ENCODE data around the gene IGF2R.

DNA sequence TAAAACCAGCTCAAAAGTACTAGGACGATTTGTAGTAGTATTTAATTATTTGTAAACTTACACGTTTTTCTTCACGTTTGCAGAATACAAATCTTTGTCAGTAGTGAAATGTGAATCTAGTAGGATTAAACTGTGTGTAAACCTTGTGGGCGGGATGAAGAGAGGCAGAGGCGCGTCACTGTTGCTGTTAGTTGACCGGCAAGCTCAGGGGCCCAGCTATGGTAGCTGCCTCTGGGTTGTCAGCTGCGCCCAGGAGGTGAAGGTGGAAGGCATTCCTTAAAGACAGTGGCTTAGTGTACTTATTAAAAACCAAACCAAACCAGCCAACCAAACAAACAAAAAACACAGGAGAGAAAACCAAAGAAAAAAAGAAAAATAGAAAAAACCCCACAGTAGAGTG is 69.6 kb downstream of the IGF2R start:
- TF ChIP-seq POLR2A (IDR thresholded peaks at IDR 0.05; ENCODE audit: low read length) (no peak), GATA1 (IDR thresholded peaks at IDR 0.05; ENCODE audit: low read depth, low read length) (no peak)
